ENCODE results near the gene ABHD11. TPM values are rescaled to one million over a fixed set of nuclear protein-coding genes. Genes with fewer than 3 reads are reported as not detected.

Gene ABHD11
- total and polyA plus RNA-seq, 8 donors = 11.6 to 112 (median 19.7) TPM

DNA sequence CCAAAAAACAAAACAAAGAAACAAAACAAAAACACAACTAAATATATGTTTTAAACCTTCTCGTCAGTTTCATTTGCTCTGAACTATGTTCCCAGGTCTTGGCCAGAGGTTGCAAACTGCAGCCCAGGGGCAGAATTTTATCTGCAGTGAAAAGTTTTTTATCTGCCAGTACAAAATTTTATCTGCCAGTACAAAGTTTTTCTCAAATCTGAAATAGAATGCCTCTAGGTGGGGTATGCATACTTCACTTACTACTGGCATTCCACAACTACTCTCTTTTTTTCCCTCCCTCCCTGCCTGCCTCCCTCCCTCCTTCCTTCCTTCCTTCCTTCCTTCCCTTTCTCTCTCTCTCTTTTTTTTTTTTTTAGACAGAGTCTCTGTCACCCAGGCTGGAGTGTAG, 40.9 kb upstream of the ABHD11 start:
- Histone ChIP-seq H3K4me1 (no peaks in the 10 kb centered on the region), H3K4me3 (no peak overlapping the region), H3K36me3 (no peaks in the 10 kb centered on the region), H3K27me3 (peaks cover 0 to 44% (median 4%) of the 10 kb centered on the region in 3 donors), H3K9me3 (no peaks in the 10 kb centered on the region), H3K27ac (no peak overlapping the region)
- intact Hi-C loops (cut with DNase I; ENCODE audit: low total_unique reads) = no loop called here
- WGBS, 5 donors = 41 to 72% (median 52%) methylated on average over 1 of the region's 1 CpG
- TF ChIP-seq EP300 (IDR thresholded peaks at IDR 0.05) (no peak), POLR2AphosphoS5 (IDR thresholded peaks at IDR 0.05) (no peak), POLR2A (IDR thresholded peaks at IDR 0.05) (no peak)
- TF ChIP-seq, protein P1, sequence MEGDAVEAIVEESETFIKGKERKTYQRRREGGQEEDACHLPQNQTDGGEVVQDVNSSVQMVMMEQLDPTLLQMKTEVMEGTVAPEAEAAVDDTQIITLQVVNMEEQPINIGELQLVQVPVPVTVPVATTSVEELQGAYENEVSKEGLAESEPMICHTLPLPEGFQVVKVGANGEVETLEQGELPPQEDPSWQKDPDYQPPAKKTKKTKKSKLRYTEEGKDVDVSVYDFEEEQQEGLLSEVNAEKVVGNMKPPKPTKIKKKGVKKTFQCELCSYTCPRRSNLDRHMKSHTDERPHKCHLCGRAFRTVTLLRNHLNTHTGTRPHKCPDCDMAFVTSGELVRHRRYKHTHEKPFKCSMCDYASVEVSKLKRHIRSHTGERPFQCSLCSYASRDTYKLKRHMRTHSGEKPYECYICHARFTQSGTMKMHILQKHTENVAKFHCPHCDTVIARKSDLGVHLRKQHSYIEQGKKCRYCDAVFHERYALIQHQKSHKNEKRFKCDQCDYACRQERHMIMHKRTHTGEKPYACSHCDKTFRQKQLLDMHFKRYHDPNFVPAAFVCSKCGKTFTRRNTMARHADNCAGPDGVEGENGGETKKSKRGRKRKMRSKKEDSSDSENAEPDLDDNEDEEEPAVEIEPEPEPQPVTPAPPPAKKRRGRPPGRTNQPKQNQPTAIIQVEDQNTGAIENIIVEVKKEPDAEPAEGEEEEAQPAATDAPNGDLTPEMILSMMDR (IDR thresholded peaks at IDR 0.05) = no peak
- no peak for DNase-seq

DNA sequence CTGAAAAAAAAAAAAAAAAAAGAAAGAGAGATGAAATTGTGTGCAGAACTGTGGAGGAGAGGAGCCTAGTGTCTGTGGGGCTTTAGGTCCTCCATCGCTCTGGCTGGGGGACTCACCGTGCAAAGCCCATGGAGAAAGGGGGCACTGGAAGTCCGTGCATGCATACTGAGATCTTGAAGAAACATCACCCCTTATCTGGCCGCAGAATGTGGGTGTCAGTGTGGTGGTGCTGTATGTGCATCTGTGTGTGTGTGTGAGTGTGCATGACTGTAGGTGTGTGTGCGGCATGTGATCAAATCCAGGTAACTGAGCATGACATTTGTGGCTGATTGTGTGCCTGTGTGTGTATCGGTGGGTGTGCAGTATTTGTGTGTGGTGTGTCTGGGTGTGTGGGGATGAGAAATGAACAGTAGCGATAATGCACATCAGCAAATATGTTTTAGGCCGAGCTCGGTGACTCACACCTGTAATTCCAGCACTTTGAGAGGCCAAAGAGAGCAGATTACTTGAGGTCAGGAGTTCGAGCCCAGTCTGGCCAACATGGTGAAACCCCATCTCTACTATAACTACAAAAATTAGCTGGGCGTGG, 40.3 kb upstream of the ABHD11 start:
- H3K27ac ChIP-seq = no peak overlapping the region
- intact Hi-C loops (cut with DNase I; ENCODE audit: low total_unique reads) = no loop called here
- H3K36me3 ChIP-seq = no peaks in the 10 kb centered on the region
- DNase-seq = no peak
- no peaks in the 10 kb centered on the region for H3K4me1 ChIP-seq
- H3K27me3 ChIP-seq = peaks cover 0 to 45% (median 4%) of the 10 kb centered on the region in 3 donors
- H3K9me3 ChIP-seq = no peaks in the 10 kb centered on the region
- no peak overlapping the region for H3K4me3 ChIP-seq
- TF ChIP-seq POLR2A (IDR thresholded peaks at IDR 0.05) (no peak), POLR2AphosphoS5 (IDR thresholded peaks at IDR 0.05) (no peak), EP300 (IDR thresholded peaks at IDR 0.05) (no peak)
- TF ChIP-seq, protein P1 (IDR thresholded peaks at IDR 0.05) = no peak
- WGBS, 5 donors = 73 to 85% (median 76%) methylated on average over 10 to 11 of the region's 11 CpGs

DNA sequence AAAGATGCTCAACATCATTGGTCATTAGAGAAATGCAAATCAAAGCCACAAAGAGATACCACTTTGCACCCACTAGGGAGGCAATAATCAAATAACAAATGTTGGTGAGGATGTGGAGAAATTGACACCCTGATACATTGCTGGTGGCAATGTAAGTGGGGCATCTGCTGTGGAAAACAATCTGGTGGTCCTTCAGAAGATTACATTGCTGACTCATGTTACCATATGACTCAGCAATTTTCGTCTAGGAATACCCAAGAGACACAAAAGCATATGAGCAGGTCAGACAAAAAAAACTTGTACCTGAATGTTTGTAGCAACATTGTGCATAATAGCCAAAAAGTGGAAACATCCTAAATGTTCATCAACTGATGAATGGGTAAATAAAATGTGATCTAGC, 36.3 kb upstream of the ABHD11 start:
- TF ChIP-seq EP300 (IDR thresholded peaks at IDR 0.05) = no peak
- Histone ChIP-seq H3K27ac (no peak overlapping the region), H3K4me3 (no peak overlapping the region), H3K9me3 (no peaks in the 10 kb centered on the region), H3K27me3 (peaks cover 11 to 84% (median 21%) of the 10 kb centered on the region in 3 donors), H3K4me1 (peaks cover 8 to 10% (median 10%) of the 10 kb centered on the region in 4 donors), H3K36me3 (no peaks in the 10 kb centered on the region)
- intact Hi-C loops (cut with DNase I; ENCODE audit: low total_unique reads) = no loop called here
- DNase-seq = no peak
- WGBS, 5 donors = 16 to 45% (median 23%) methylated on average over 1 of the region's 1 CpG

DNA sequence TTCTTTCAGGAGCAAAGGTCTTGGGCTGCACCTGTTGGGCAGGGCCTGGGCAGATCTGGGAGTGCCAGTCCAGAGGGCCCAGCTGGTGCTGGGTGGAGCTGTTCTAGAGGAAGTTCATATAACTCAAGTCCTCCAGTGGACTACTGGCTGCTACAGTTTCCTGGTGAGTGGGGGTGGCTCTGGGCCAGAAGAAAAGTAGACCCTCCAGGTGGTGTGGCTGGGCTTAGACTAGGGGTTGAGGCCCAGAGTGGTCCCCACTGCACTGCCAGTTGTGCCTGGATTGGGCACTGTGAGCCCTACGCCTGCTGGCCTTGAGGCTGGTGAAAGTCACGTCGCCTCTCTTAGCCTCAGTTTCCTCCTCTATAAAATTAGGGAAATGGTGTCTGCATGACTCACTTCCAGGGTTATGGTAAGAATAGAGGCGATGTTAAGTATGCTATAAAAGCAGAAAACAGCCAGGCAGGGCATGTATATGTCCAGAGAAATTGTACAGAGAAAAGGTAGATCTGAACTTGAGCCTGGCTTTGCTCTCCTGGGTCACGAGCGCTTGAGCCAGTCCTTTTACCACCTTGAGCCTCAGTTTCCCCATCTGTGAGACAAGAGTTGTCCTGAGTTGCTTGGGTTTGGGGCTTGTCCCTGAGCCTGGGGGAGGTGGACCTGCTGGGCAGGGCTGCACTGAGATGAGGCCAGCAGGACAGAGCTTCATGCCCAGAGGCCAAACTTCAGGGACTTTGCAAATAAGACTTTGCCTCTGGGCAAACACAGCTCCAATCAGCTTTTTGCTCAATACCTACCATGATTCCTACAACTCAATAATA, 35.3 kb upstream of the ABHD11 start:
- peak in 1 of 2 donors; percentile 58 for DNase-seq
- no peaks in the 10 kb centered on the region for H3K9me3 ChIP-seq
- peaks cover 9 to 20% (median 19%) of the 10 kb centered on the region in 4 donors for H3K4me1 ChIP-seq
- H3K27ac ChIP-seq = no peak overlapping the region
- H3K27me3 ChIP-seq = peaks cover 21 to 89% (median 31%) of the 10 kb centered on the region in 3 donors
- H3K4me3 ChIP-seq = no peak overlapping the region
- intact Hi-C loops (cut with DNase I; ENCODE audit: low total_unique reads) = no loop called here
- TF ChIP-seq EP300 (IDR thresholded peaks at IDR 0.05) = no peak
- no peak for TF ChIP-seq POLR2AphosphoS5 (IDR thresholded peaks at IDR 0.05)
- TF ChIP-seq, protein P1 (IDR thresholded peaks at IDR 0.05) = no peak
- no peak for TF ChIP-seq POLR2A (IDR thresholded peaks at IDR 0.05)
- H3K36me3 ChIP-seq = no peaks in the 10 kb centered on the region
- 82 to 96% (median 88%) methylated on average over 6 of the region's 6 CpGs for WGBS, 5 donors
